ENCODE results near the gene SND1. TPM values are rescaled to one million over a fixed set of nuclear protein-coding genes. Genes with fewer than 3 reads are reported as not detected.

Gene SND1
- total and polyA plus RNA-seq, 2 donors = 55.1 to 104 TPM

GRCh38 chr7:128069373-128070364, 417.7 kb downstream of the SND1 start:
- peaks cover 3% of the 10 kb centered on the region in 2 donors for H3K36me3 ChIP-seq (ENCODE audit: control insufficient read depth in 2 of 2, insufficient read depth in 2 of 2, low read length in 1 of 2)
- DNase-seq (ENCODE audit: low read depth in 6 of 9, low spot score in 9 of 9) = no peak
- WGBS = 99% methylated on average over 8 of the region's 8 CpGs
- H3K27me3 ChIP-seq (ENCODE audit: control insufficient read depth in 2 of 2, insufficient read depth in 1 of 2, low read length in 1 of 2) = no peaks in the 10 kb centered on the region
- H3K4me3 ChIP-seq (ENCODE audit: low read length in 2 of 2) = no peak overlapping the region
- H3K9me3 ChIP-seq (ENCODE audit: control insufficient read depth in 2 of 2, insufficient read depth in 1 of 2, low read length in 1 of 2) = no peaks in the 10 kb centered on the region
- peaks cover 0 to 30% of the 10 kb centered on the region in 2 donors for H3K4me1 ChIP-seq (ENCODE audit: control insufficient read depth in 2 of 2, insufficient read depth in 2 of 2, low read length in 2 of 2)
- no peak overlapping the region for H3K27ac ChIP-seq (ENCODE audit: low read depth in 1 of 2, low read length in 1 of 2)

DNA sequence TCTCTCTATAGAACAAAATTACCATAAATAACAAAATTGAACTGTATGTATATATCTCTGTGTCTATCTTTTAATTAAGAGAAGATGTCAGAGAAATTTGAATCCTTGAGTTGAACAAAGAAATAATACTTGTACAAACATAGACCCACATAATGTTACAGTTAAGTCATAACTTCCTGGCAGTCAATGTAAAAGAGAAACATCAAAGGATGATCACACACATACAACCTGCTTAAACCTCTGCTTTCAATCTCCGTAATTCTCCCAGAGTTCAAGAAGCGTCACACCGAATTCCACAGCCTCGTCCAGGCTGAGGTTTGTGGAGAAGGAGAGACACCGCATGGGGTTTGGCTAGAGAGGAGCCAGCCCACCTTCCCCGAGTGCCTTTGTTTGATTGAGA, 419.4 kb downstream of the SND1 start:
- H3K4me1 ChIP-seq (ENCODE audit: control insufficient read depth in 2 of 2, insufficient read depth in 2 of 2, low read length in 2 of 2) = peaks cover 0 to 37% of the 10 kb centered on the region in 2 donors
- WGBS = 86% methylated on average over 6 of the region's 6 CpGs
- H3K27ac ChIP-seq (ENCODE audit: low read depth in 1 of 2, low read length in 1 of 2) = no peak overlapping the region
- H3K9me3 ChIP-seq (ENCODE audit: control insufficient read depth in 2 of 2, insufficient read depth in 1 of 2, low read length in 1 of 2) = no peaks in the 10 kb centered on the region
- H3K36me3 ChIP-seq (ENCODE audit: control insufficient read depth in 2 of 2, insufficient read depth in 2 of 2, low read length in 1 of 2) = peaks cover 6 to 12% of the 10 kb centered on the region in 2 donors
- peak in 1 of 9 donors; percentile 36 for DNase-seq (ENCODE audit: low read depth in 6 of 9, low spot score in 9 of 9)
- no peak overlapping the region for H3K4me3 ChIP-seq (ENCODE audit: low read length in 2 of 2)
- no peaks in the 10 kb centered on the region for H3K27me3 ChIP-seq (ENCODE audit: control insufficient read depth in 2 of 2, insufficient read depth in 1 of 2, low read length in 1 of 2)

GRCh38 chr7:128071801-128072200, 419.8 kb downstream of the SND1 start:
- 85% methylated on average over 11 of the region's 11 CpGs for WGBS
- no peak for DNase-seq (ENCODE audit: low read depth in 6 of 9, low spot score in 9 of 9)
- H3K4me3 ChIP-seq (ENCODE audit: low read length in 2 of 2) = no peak overlapping the region
- peaks cover 7 to 12% of the 10 kb centered on the region in 2 donors for H3K36me3 ChIP-seq (ENCODE audit: control insufficient read depth in 2 of 2, insufficient read depth in 2 of 2, low read length in 1 of 2)
- no peak overlapping the region for H3K27ac ChIP-seq (ENCODE audit: low read depth in 1 of 2, low read length in 1 of 2)
- no peaks in the 10 kb centered on the region for H3K27me3 ChIP-seq (ENCODE audit: control insufficient read depth in 2 of 2, insufficient read depth in 1 of 2, low read length in 1 of 2)
- no peaks in the 10 kb centered on the region for H3K9me3 ChIP-seq (ENCODE audit: control insufficient read depth in 2 of 2, insufficient read depth in 1 of 2, low read length in 1 of 2)
- peaks cover 0 to 42% of the 10 kb centered on the region in 2 donors for H3K4me1 ChIP-seq (ENCODE audit: control insufficient read depth in 2 of 2, insufficient read depth in 2 of 2, low read length in 2 of 2)

DNA sequence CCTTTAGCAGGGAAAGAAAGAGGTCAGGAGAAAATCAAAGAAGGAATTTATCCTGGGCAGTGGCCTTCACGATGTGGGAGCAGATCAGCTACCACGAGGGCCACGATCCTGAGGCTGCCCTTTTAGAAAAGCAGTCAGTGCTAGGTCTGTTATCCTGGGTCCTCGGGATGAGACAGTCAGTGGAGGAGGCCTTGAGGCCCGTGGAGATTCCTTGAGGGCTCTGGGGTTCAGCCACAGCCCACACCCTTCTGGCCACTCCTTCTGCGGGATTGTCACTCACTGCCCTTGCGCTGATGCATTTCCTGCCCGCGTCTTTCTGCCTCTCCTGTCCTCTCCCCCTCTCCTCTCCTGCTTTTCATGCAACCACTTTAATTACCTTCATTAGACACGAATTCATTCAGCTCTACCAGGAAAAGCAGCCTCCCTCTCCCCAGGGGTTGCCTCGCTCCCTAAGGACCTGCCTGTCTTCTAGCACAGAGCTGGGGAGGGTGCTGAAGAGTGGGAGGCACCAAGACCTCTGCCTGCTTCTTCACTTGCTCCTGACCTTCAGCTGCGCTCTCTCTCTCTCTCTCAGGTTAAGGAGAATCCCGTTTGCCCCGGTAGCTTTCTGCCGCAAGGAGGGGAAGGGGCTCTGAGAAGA, 421.8 kb downstream of the SND1 start:
- no peak overlapping the region for H3K4me3 ChIP-seq (ENCODE audit: low read length in 2 of 2)
- no peak for DNase-seq (ENCODE audit: low read depth in 6 of 9, low spot score in 9 of 9)
- WGBS = 98% methylated on average over 15 of the region's 15 CpGs
- no peaks in the 10 kb centered on the region for H3K9me3 ChIP-seq (ENCODE audit: control insufficient read depth in 2 of 2, insufficient read depth in 1 of 2, low read length in 1 of 2)
- H3K27ac ChIP-seq (ENCODE audit: low read depth in 1 of 2, low read length in 1 of 2) = no peak overlapping the region
- peaks cover 17 to 25% of the 10 kb centered on the region in 2 donors for H3K36me3 ChIP-seq (ENCODE audit: control insufficient read depth in 2 of 2, insufficient read depth in 2 of 2, low read length in 1 of 2)
- H3K27me3 ChIP-seq (ENCODE audit: control insufficient read depth in 2 of 2, insufficient read depth in 1 of 2, low read length in 1 of 2) = no peaks in the 10 kb centered on the region
- H3K4me1 ChIP-seq (ENCODE audit: control insufficient read depth in 2 of 2, insufficient read depth in 2 of 2, low read length in 2 of 2) = peaks cover 0 to 29% of the 10 kb centered on the region in 2 donors

DNA sequence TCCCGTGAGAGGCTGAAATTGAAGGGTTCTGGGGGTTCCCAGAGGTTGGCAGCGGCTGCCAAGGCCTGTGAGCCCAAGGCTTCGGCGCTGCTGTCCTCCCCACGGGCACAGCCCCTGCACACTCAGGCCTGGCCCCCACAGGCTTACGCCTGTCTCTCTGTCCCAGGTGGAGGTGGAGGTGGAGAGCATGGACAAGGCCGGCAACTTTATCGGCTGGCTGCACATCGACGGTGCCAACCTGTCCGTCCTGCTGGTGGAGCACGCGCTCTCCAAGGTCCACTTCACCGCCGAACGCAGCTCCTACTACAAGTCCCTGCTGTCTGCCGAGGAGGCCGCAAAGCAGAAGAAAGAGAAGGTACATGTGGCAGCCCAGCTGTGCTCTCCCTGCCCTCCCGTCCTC, 422.3 kb downstream of the SND1 start:
- H3K27ac ChIP-seq (ENCODE audit: low read depth in 1 of 2, low read length in 1 of 2) = no peak overlapping the region
- no peaks in the 10 kb centered on the region for H3K9me3 ChIP-seq (ENCODE audit: control insufficient read depth in 2 of 2, insufficient read depth in 1 of 2, low read length in 1 of 2)
- H3K4me3 ChIP-seq (ENCODE audit: low read length in 2 of 2) = no peak overlapping the region
- peaks cover 0 to 29% of the 10 kb centered on the region in 2 donors for H3K4me1 ChIP-seq (ENCODE audit: control insufficient read depth in 2 of 2, insufficient read depth in 2 of 2, low read length in 2 of 2)
- no peak for DNase-seq (ENCODE audit: low read depth in 6 of 9, low spot score in 9 of 9)
- WGBS = 95% methylated on average over 19 of the region's 19 CpGs
- H3K27me3 ChIP-seq (ENCODE audit: control insufficient read depth in 2 of 2, insufficient read depth in 1 of 2, low read length in 1 of 2) = no peaks in the 10 kb centered on the region
- peaks cover 18 to 25% of the 10 kb centered on the region in 2 donors for H3K36me3 ChIP-seq (ENCODE audit: control insufficient read depth in 2 of 2, insufficient read depth in 2 of 2, low read length in 1 of 2)

DNA sequence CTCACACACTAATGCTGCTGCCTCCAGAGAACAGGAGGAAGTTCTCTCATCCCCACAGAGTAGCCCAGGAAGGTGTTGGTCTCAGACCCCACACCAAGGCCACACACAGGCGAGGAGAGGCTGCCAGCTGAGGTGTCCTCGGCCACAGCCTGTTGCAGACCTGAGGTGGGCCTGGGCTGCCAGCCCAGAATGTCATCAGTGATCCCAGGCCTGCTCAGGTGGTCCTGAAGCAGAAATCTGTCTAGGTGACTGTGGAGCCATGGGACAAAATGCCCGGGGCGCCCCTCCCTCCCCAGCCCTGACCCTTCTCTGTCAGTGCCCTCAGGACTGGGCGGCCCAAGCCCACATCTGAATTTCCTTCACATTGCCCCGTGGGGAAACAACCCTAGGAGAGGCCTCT, 422.7 kb downstream of the SND1 start:
- H3K4me1 ChIP-seq (ENCODE audit: control insufficient read depth in 2 of 2, insufficient read depth in 2 of 2, low read length in 2 of 2) = peaks cover 0 to 29% of the 10 kb centered on the region in 2 donors
- H3K4me3 ChIP-seq (ENCODE audit: low read length in 2 of 2) = no peak overlapping the region
- no peak overlapping the region for H3K27ac ChIP-seq (ENCODE audit: low read depth in 1 of 2, low read length in 1 of 2)
- 87% methylated on average over 6 of the region's 6 CpGs for WGBS
- DNase-seq (ENCODE audit: low read depth in 6 of 9, low spot score in 9 of 9) = no peak
- H3K9me3 ChIP-seq (ENCODE audit: control insufficient read depth in 2 of 2, insufficient read depth in 1 of 2, low read length in 1 of 2) = no peaks in the 10 kb centered on the region
- H3K36me3 ChIP-seq (ENCODE audit: control insufficient read depth in 2 of 2, insufficient read depth in 2 of 2, low read length in 1 of 2) = peaks cover 18 to 25% of the 10 kb centered on the region in 2 donors
- H3K27me3 ChIP-seq (ENCODE audit: control insufficient read depth in 2 of 2, insufficient read depth in 1 of 2, low read length in 1 of 2) = no peaks in the 10 kb centered on the region

GRCh38 chr7:128075242-128076095, 423.5 kb downstream of the SND1 start:
- Histone ChIP-seq H3K9me3 (ENCODE audit: control insufficient read depth in 2 of 2, insufficient read depth in 1 of 2, low read length in 1 of 2) (no peaks in the 10 kb centered on the region), H3K27me3 (ENCODE audit: control insufficient read depth in 2 of 2, insufficient read depth in 1 of 2, low read length in 1 of 2) (no peaks in the 10 kb centered on the region), H3K4me1 (ENCODE audit: control insufficient read depth in 2 of 2, insufficient read depth in 2 of 2, low read length in 2 of 2) (peaks cover 0 to 29% of the 10 kb centered on the region in 2 donors), H3K36me3 (ENCODE audit: control insufficient read depth in 2 of 2, insufficient read depth in 2 of 2, low read length in 1 of 2) (peaks cover 18 to 25% of the 10 kb centered on the region in 2 donors), H3K27ac (ENCODE audit: low read depth in 1 of 2, low read length in 1 of 2) (no peak overlapping the region), H3K4me3 (ENCODE audit: low read length in 2 of 2) (no peak overlapping the region)
- no peak for DNase-seq (ENCODE audit: low read depth in 6 of 9, low spot score in 9 of 9)
- 94% methylated on average over 12 of the region's 12 CpGs for WGBS

DNA sequence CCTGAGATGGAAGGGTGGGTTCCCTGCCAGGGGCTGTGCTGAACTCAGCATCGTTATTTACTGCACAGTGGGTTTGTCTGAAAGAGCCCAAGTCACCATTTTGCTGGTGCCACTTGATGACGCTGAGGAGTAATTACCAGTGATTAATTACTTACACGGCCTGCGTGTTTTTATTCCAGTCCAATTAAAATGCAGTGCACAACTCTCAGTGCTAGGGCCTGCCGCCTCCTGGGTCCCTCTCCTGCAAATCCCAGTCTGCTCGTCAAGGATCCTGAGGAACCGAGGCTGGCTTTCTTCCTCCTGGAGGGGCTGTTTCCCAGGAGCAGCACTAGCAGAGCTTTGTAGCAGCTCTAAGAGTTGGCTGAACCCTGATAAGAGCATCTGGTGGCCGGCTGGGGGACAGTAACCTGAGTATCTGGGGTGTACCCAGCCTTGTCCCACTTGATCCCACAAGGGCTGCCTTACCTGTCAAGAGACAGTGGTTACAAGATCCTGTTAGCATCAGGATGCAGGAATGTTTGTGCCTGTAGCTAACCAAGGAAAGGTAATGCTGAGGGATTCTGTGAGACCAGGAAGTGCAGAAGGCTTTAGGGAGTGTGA, 424.3 kb downstream of the SND1 start:
- WGBS = 97% methylated on average over 8 of the region's 8 CpGs
- Histone ChIP-seq H3K9me3 (ENCODE audit: control insufficient read depth in 2 of 2, insufficient read depth in 1 of 2, low read length in 1 of 2) (no peaks in the 10 kb centered on the region), H3K27me3 (ENCODE audit: control insufficient read depth in 2 of 2, insufficient read depth in 1 of 2, low read length in 1 of 2) (no peaks in the 10 kb centered on the region), H3K4me1 (ENCODE audit: control insufficient read depth in 2 of 2, insufficient read depth in 2 of 2, low read length in 2 of 2) (peaks cover 0 to 24% of the 10 kb centered on the region in 2 donors), H3K36me3 (ENCODE audit: control insufficient read depth in 2 of 2, insufficient read depth in 2 of 2, low read length in 1 of 2) (peaks cover 19 to 27% of the 10 kb centered on the region in 2 donors), H3K4me3 (ENCODE audit: low read length in 2 of 2) (no peak overlapping the region), H3K27ac (ENCODE audit: low read depth in 1 of 2, low read length in 1 of 2) (no peak overlapping the region)
- DNase-seq (ENCODE audit: low read depth in 6 of 9, low spot score in 9 of 9) = no peak

Data from thymus (tissue), 11 donors.